ENCODE data around the gene KRT4.

KRT4 gene

DNA sequence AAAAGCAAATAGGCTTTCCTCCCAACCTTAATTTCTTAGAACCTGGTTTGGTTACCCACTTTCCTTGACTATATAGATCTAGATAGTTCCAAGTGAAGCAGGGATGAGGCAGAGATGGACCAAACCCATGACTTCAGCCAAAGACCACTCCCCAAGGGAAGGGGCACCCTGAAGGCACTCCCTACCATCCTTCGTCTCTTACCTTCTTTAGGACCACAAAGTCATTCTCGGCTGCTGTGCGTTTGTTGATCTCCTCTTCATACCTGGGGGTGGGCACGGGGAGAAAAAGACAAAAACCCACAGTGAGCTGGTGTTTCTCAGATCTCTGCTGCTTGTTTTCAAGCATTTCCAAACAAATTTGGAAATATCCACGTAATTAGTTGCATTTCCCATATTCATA, 3.4 kb downstream of the KRT4 start:
- TF ChIP-seq, protein P1, sequence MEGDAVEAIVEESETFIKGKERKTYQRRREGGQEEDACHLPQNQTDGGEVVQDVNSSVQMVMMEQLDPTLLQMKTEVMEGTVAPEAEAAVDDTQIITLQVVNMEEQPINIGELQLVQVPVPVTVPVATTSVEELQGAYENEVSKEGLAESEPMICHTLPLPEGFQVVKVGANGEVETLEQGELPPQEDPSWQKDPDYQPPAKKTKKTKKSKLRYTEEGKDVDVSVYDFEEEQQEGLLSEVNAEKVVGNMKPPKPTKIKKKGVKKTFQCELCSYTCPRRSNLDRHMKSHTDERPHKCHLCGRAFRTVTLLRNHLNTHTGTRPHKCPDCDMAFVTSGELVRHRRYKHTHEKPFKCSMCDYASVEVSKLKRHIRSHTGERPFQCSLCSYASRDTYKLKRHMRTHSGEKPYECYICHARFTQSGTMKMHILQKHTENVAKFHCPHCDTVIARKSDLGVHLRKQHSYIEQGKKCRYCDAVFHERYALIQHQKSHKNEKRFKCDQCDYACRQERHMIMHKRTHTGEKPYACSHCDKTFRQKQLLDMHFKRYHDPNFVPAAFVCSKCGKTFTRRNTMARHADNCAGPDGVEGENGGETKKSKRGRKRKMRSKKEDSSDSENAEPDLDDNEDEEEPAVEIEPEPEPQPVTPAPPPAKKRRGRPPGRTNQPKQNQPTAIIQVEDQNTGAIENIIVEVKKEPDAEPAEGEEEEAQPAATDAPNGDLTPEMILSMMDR (IDR thresholded peaks at IDR 0.05): no peak
- Mint-ChIP-seq H3K4me3 (no peak overlapping the region), H3K9me3 (no peaks in the 10 kb centered on the region), H3K4me1 (peaks cover 4% of the 10 kb centered on the region), H3K27me3 (ENCODE audit: low read depth, poor library complexity) (peaks cover 22% of the 10 kb centered on the region), H3K36me3 (ENCODE audit: low read depth) (no peaks in the 10 kb centered on the region), H3K27ac (no peak overlapping the region)
- no peak for DNase-seq

DNA sequence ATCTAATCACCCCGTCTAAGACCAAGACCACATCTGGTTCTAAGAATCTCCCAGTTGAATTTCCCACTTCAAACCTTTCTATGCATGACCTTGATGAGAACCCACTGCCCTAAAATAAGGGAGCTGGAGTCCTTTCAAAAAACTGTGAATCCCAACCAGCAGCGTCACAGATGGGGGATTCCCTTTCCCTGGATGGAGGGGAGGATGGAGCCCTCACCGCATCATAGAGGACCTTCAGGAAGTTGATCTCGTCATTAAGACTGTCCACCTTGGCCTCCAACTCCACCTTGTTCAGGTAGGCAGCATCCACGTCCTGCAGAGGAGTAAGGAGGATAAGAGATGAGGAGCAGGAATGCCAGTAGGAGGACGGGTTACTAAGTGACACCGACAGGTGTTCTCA, 4.8 kb downstream of the KRT4 start:
- Mint-ChIP-seq H3K27me3 (ENCODE audit: low read depth, poor library complexity) (peaks cover 23% of the 10 kb centered on the region), H3K4me3 (no peak overlapping the region), H3K36me3 (ENCODE audit: low read depth) (no peaks in the 10 kb centered on the region), H3K9me3 (no peaks in the 10 kb centered on the region), H3K4me1 (peaks cover 11% of the 10 kb centered on the region), H3K27ac (no peak overlapping the region)
- DNase-seq: no peak
- TF ChIP-seq, protein P1 (IDR thresholded peaks at IDR 0.05): no peak

DNA sequence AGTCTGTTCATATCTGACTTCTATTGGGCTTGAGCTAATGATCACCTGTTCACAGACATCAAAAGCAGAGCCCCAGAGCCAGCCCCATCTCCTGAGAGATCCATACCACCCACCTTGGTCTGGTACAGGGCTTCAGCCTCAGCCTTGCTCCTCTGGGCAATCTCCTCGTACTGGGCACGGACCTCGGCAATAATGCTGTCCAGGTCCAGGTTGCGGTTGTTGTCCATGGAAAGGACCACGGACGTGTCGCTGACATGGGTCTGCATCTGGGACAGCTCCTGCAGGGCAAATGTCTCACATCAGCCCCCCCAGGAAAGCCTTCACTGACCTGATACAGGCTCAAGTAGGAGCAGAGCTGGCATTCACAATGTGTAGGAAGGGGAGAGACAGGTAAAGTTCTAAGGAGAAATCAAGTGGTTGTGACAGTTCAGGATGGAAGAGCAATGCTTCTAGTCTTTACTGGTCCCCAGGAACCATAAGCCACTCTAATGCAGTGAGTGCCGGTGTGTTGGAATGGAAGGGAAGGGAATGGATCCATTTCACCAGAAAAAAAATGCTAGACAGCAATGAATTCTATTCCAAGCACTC, 5.2 kb downstream of the KRT4 start:
- no peaks in the 10 kb centered on the region for H3K36me3 Mint-ChIP-seq (ENCODE audit: low read depth)
- peaks cover 22% of the 10 kb centered on the region for H3K27me3 Mint-ChIP-seq (ENCODE audit: low read depth, poor library complexity)
- H3K27ac Mint-ChIP-seq: no peak overlapping the region
- no peak for DNase-seq
- no peak overlapping the region for H3K4me3 Mint-ChIP-seq
- H3K4me1 Mint-ChIP-seq: peaks cover 11% of the 10 kb centered on the region
- H3K9me3 Mint-ChIP-seq: no peaks in the 10 kb centered on the region
- TF ChIP-seq, protein P1 (IDR thresholded peaks at IDR 0.05): no peak

DNA sequence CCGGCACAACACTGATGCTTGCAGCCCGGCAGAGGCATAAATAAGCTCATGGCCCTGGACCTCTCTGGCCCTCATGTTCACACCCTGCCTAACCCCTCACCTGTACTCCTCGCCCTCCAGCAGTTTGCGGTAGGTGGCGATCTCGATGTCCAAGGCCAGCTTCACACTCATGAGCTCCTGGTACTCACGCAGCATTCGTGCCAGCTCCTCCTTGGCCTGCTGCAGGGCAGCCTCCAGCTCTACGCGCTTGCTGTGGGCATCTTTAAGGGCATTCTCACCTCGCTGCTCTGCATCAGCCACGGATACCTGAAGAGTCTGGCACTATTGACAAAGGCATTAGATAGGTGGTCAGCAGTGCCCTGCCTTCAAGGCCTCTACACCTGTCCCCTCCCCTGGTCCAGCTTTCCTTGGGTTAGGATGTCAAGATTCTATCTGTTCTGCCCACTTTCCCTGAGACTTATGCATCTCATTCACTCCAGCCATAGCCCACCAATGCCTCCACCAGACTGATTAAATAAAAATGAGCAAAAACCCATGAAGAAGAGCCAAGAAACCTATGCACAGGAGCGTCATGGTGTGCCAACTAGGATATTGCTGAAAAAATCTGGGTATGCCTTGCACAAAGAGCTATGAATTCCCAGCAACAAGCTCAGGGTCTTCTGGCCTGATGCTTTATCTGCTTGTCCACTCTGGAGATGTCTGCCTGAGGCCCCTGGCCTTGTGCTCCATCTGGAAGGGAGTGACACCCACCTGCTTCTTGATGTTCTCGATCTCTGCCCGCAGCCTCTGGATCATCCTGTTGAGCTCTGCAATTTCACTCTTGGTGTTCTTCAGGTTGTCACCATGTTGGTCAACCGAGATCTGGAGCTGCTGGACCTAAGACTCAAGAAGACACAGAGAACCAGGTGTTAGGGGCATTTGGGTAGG, 6.1 kb downstream of the KRT4 start:
- DNase-seq: no peak
- H3K27me3 Mint-ChIP-seq (ENCODE audit: low read depth, poor library complexity): peaks cover 20% of the 10 kb centered on the region
- no peaks in the 10 kb centered on the region for H3K36me3 Mint-ChIP-seq (ENCODE audit: low read depth)
- TF ChIP-seq, protein P1 (IDR thresholded peaks at IDR 0.05): no peak
- no peak overlapping the region for H3K27ac Mint-ChIP-seq
- H3K4me3 Mint-ChIP-seq: no peak overlapping the region
- peaks cover 11% of the 10 kb centered on the region for H3K4me1 Mint-ChIP-seq
- no peaks in the 10 kb centered on the region for H3K9me3 Mint-ChIP-seq

DNA sequence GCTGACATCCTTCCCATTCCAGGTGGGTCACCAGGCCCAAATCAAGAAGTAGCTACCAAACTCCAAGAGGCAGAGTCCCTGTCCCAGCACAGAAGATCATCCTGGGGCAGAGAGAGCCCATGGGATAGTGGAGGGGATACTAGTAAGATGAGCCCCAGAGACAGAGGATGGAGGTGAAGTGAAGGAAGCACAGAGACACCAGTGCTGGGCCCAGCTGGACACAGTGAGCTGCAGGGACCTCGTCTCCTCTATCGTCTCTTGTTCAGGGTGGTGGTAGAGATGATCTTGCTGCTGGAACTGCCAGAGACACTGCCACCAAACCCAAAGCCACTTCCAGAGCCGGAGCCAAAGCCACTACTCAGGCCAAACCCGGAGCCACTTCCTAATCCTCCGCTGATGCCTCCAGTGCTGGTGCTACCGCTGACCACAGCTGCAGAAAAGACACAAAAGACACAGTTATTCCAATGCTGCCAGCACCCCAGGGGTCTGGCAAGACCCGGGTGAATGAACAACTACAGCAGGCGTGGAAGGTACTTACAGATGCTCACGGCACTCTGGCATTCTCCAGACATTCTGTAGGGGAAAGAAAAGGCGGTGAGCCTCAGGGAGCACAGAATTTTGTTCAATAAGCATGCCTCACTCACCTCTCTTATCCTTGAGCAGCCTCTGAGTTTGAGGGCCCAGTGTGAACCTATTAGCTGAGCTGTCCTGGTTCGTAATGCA, 6.9 kb downstream of the KRT4 start:
- Mint-ChIP-seq H3K27me3 (ENCODE audit: low read depth, poor library complexity) (peaks cover 20% of the 10 kb centered on the region), H3K4me3 (no peak overlapping the region), H3K27ac (no peak overlapping the region), H3K36me3 (ENCODE audit: low read depth) (no peaks in the 10 kb centered on the region), H3K9me3 (no peaks in the 10 kb centered on the region), H3K4me1 (peaks cover 11% of the 10 kb centered on the region)
- DNase-seq: no peak
- TF ChIP-seq, protein P1 (IDR thresholded peaks at IDR 0.05): no peak

Data from nephron progenitor cell (in vitro differentiated cells).